WI38 (cell line): ENCODE data around the gene CGRRF1.

Experiments used
- H3K4me3 ChIP-seq: 2 replicates; pipeline ENCODE4 v1.5.1; 2011; ENCODE audit warnings: low read depth, mild to moderate bottlenecking, control low read depth, low read length
- CTCF ChIP-seq: IDR thresholded peaks from 2 replicates; pipeline ENCODE4 v1.5.1; 2012; ENCODE audit warnings: low read depth, mild to moderate bottlenecking, control low read depth, low read length

Gene CGRRF1

DNA sequence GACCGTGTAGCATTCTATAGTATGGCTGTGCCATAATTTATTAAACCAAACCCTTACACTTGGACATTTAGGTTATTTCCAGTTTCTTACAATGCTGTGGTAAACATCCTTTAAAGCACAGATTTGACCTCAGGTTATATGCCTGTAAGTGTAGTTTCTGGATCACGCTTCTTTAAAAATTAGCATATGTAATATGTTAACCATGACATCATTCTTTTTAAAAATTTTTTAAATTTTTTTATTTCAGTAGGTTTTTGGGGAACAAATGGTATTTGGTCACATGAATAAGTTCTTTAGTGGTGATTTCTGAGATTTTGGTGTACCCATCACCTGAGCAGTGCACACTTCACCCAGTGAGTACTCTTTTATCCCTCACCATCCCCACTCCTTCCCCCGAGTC is 75.5 kb downstream of the CGRRF1 start:
- H3K4me3 ChIP-seq, result no peak overlapping the region
- TF ChIP-seq CTCF, result no peak
